Embryonic facial prominence (tissue), 1 donor: ENCODE measurements around the gene PRKCA.

Source experiments
- DNase-seq: peaks from one replicate; pipeline ENCODE4 v3.0.0-alpha.2; 2016; ENCODE audit errors: extremely low spot score

The PRKCA gene

GRCh38 chr17:66836063-66837005 lies 533.9 kb downstream of the PRKCA start:
- no peak for DNase-seq

DNA sequence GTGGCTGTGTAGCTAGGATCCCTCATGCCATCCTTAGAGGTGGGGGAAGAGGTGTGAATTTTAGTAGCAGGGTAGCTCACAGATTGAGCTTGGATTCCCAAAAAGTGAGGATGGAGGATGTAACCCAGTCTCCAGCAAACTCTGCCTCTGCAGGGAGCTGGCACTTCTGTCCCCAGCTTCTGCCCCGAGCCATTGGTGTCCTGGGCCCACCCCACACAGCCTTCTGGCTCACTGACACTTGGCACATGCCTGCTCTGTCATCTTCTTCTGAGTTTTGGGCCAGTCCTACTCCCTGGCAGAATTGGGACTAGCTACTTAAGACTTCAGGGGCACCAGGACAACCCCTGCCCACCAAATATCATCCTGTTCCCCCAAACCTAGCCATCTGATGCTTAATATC lies 534.8 kb downstream of the PRKCA start:
- no peak for DNase-seq

DNA sequence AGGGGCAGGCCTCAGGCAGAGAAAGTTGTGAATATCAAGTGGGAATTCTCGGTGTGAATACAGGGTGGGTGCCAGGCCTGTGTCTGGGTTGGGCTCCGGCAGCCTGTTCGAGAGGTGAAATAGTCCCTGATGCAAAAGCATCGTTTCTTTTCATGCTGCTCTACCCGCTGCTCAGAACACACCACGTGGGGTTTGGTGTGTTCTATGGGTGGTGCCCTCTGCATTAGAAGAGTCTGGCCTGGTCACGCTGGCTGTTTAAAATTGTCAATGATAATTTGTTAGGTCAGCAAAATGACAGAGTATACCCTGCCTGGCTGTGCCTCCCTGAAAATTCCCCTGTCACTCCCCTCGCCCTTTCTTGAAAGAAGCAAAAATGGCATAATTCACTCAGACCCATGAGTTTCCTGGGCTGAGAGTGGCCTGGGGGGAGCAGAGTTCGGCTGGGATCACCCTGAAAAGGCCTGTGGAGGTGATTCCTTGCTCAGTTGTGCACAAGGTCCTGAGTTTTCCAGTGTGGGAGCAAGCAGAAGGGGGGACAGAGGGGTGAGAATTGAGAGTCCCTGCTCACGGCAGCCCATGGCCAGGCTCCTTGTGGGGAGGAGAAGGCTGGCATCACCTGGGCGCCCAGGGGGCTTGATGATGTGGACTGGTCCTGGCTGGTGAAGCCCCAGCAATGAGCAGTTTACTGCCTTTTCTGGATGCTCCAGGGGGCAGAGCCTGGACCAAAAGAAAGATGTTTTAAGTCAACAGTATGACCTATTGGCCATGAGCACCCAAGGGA lies 535.7 kb downstream of the PRKCA start:
- DNase-seq: no peak

- DNase-seq: no peak
Observed at GRCh38 chr17:66839616-66840015, 537.2 kb downstream of the PRKCA start.

DNA sequence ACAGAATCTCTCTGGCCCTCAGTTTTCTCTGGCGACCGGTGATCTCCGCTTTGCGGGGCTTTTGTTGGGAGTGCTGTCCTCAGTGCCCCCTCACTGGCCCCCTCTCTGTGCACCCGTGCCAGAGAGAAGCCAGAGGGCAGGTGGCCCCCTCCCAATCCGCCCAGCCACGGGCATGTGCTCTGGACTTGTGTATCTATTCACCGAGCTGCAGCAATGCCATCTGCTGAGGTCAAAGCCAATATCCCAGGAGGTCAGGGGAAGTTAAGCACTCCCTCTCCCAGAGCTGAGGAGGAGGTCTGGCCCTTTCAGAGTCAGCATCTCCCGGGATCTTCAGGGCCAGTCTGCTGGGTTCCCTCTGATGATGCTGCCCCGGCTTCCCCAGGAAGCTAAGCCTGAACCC lies 537.6 kb downstream of the PRKCA start:
- no peak for DNase-seq

- no peak for DNase-seq
Observed at GRCh38 chr17:66841328-66841727, 538.9 kb downstream of the PRKCA start.

DNA sequence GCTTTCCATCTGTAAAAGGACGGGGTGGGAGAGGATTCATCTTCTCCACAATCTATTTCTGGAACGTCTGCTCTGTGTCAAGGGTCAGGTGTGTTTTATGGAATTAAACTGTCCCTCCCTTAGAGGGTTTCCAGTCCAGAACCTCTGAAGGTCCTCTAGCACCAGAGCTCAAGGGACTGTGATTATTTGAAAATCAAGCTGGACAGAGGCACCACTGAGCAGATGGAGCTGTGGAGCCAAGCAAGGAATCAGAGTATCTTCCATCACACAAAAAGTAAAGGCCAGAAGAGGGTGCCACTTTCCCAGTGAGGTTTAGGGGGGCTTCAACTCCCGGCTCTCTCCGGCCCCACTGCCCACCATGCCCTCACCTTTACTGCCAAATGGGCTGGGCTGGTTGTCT lies 539.3 kb downstream of the PRKCA start:
- DNase-seq: no peak

DNA sequence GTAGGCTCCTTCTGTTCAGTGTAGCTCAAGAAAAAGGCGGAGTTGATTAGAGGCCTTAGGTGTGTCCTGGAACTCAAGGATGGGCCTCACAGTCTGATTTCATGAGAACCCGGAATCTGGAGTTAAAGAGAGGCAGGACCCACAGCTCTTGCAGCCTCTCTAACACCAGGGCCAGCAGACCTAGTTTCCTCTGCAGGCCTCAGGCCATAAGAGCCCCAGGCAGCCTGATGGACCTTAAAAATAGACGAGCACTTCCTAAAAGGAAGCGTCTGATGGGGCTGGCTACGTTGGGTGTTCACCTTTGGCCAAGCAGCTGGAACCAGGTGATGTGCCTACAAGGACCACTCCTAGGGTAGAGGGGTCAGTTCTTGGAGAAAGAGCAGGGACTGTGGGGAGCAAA lies 540.1 kb downstream of the PRKCA start:
- DNase-seq: no peak

GRCh38 chr17:66842959-66843358 lies 540.5 kb downstream of the PRKCA start:
- DNase-seq: no peak

DNA sequence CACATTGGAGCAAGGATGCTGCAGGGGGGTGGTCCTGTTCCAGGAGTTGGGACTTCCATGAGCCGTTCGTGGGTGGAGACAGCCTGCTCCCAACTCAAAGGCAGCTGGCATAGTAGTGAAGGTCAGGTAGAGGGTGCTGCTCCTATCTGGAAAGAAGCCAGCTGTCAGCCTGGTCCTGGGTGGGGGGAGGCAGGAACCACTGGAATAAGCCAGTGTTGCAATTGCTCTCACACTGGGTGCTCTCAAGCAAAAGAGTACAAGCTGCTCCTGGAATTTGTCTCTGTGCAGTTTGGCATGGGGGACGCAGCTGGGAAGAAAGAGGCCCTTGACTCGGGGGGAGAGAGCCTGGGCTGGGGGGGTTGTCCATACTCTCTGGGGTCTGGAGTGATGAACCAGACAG lies 541.2 kb downstream of the PRKCA start:
- no peak for DNase-seq

DNA sequence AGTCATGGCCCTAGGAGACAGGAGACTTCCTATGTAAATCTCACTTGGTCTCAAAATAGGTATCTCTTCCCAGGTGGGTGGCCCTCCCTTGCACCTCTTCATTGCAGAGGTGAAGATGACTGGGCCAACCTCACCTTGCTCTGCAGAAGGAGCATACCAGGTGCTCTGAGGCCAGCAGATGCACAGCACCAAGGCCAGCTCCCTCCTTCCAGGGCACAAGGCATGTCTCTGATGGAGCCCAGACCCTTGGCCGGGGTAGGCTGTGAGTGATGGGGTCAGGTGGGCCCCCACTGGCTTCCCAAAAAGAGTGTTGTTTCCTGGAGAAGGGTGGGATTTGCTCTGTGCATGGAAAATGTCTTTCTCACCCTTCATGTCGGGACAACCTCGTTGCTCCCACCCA lies 545.3 kb downstream of the PRKCA start:
- no peak for DNase-seq

GRCh38 chr17:66848496-66848895 lies 546.1 kb downstream of the PRKCA start:
- no peak for DNase-seq

GRCh38 chr17:66849032-66849655 lies 546.7 kb downstream of the PRKCA start:
- no peak for DNase-seq

- DNase-seq: no peak
Observed at GRCh38 chr17:66849851-66850580, 547.6 kb downstream of the PRKCA start.

- no peak for DNase-seq
Observed at GRCh38 chr17:66850692-66851091, 548.3 kb downstream of the PRKCA start.

- DNase-seq: no peak
Observed at GRCh38 chr17:66855204-66855603, 552.8 kb downstream of the PRKCA start.

DNA sequence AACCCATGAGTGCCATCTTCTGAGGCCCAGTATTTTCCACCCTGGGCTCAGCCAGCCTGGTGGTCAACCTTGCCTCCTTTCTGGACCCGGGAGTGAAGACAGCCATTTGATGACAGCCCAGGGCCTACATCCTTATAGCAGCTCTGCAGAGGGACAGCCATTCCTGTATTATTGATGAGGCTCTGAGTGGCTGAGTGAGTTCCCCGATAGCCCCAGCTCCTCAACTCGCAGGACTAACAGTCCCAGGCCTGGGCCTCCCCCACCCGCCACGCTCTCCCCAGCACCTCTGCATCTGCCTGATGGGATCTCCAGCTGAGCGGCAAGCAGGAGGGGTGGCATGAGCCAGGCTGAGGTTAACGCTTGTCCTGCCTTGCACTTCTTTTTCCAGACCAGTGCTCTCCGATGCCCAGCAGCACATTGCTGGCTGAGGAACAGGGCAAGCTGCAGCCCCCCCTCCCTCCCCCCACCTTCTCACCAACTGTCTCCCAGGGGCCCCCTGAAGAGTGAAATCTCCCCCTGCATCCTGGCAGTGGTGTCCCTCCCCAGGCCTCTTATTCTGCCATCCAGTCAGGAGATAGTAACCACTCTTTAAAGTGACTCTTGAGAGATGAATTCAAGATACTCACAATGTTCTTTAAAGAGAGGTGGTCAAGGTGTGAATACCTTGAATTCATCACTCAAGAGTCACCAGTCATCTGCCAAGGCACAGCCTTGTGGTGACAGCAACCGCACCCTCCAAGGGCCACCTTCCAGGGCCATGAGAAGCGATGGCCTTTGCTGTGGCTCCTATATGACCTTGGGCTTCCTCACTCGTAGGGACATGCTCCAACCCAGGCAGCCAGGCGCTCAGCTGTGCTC lies 556.0 kb downstream of the PRKCA start:
- DNase-seq: no peak

DNA sequence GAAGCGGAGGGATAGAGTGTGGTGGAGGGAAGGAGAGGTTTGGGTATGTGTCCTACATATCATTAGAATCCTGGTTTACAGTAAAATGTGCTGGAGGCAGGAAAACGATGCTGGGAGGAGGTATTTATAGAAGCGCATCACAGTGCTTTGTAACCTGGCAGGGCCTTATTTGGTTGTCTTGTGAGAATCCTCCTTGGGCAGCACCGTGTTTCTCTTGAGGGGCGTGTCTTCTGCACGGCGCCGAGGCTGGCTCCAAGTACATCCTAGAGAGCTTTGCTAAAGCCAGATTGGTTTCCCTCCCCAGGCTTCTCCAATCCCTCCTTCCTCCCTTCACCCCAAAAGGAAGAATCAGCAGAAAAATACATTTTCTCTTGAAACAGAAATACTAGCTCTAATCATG lies 556.9 kb downstream of the PRKCA start:
- DNase-seq: no peak

DNA sequence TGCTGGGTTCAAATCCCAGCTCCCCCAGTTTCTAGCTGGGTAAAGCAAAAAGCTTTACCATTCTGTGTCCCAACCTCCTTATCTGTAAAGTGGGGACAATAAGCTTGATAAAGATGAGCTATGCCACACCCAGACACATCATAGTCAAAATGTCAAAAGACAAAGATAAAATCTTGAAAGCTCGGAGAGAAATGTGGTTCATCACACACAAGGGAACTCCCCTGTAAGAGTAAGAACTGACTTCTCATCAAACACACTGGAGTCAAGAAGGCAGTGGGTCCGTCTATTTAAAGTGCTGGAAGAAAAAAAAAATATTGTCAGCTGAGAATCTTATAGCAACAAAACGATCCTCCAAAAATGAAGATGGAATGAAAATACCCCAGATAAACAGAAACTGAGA lies 557.8 kb downstream of the PRKCA start:
- no peak for DNase-seq
